Activated naive CD8-positive, alpha-beta T cell treated with anti-CD3 and anti-CD28 coated beads, Interleukin-2, amount 50 U/mL, for 24 hours (primary cell): ENCODE measurements around the gene RANBP10.

Experiments
- ATAC-seq: fragments of 150-1000 bp; cut with Tn5 transposase; one replicate; pipeline ENCODE4 v1.10.0; 2021
- DNase-seq: peaks from one replicate; pipeline ENCODE4 v3.0.0; 2021
- H3K27ac Mint-ChIP-seq: one replicate; pipeline ENCODE4 v1.8.0; 2021; ENCODE audit warnings: mild to moderate bottlenecking, mixed read lengths
- H3K27me3 Mint-ChIP-seq: one replicate; pipeline ENCODE4 v1.8.0; 2021; ENCODE audit warnings: mixed read lengths
- H3K36me3 Mint-ChIP-seq: one replicate; pipeline ENCODE4 v1.8.0; 2021; ENCODE audit warnings: low read depth, mixed read lengths
- H3K4me1 Mint-ChIP-seq: one replicate; pipeline ENCODE4 v1.8.0; 2021; ENCODE audit warnings: mixed read lengths
- H3K4me3 Mint-ChIP-seq: one replicate; pipeline ENCODE4 v1.8.0; 2021; ENCODE audit warnings: mild to moderate bottlenecking, moderate library complexity, mixed read lengths
- H3K9me3 Mint-ChIP-seq: one replicate; pipeline ENCODE4 v1.8.0; 2021; ENCODE audit warnings: mixed read lengths

RANBP10 gene

DNA sequence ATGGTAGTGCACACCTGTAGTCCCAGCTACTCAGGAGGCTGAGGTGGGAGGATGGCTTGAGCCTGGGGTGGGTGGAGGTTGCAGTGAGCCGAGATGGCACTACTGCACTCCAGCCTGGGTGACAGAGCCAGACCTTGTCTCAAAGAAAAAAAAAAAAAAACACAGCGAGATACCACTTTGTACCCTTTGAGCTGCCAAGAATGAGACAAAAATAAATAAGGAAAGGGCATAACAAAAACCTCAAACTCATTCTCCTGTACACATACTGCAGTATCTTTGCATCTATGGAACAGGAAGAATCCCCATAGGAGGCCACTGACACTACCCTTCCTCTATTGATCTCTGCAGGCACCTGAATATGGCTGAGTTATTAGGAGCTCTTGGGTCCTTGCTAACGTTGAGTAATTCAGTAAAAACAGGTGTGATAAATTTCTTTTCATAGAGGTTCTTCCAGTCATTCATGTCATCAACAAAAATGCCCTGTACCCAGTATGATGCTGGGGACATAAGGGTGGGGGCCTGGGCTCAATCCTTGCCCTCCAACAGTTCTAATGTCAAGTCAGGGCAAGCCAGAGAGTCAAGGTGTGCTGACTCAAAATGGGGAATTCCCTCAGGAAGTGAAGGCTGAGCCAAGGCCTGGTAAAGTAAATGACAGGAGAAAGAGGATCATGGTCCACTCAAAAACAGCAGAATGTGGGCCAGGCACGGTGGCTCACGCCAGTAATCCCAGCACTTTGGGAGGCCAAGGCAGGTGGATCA, 26.9 kb downstream of the RANBP10 start:
- H3K27me3 Mint-ChIP-seq = no peaks in the 10 kb centered on the region
- DNase-seq = no peak
- H3K9me3 Mint-ChIP-seq = no peaks in the 10 kb centered on the region
- no peak overlapping the region for H3K27ac Mint-ChIP-seq
- H3K36me3 Mint-ChIP-seq = peaks cover 14% of the 10 kb centered on the region
- ATAC-seq = no peak
- H3K4me1 Mint-ChIP-seq = peaks cover 26% of the 10 kb centered on the region
- no peak overlapping the region for H3K4me3 Mint-ChIP-seq

DNA sequence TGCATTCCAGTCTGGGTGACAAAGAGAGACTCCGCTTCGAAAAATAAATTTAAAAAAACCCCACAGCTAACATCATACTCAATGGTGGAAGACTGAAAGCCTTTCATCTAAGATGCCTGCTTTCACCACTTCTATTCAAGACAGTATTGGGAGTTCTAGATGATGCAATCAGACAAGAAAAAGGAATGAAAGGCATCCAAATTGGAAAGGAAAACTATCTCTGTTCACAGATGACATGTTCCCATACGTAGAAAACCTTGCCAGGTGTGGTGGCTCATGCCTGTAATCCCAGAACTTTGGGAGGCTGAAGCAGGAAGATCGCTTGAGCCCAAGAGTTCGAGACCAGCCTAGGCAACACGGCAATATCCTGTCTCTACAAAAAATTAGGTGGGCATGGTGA, 31.1 kb downstream of the RANBP10 start:
- no peak overlapping the region for H3K27ac Mint-ChIP-seq
- no peak overlapping the region for H3K4me3 Mint-ChIP-seq
- H3K4me1 Mint-ChIP-seq = peaks cover 12% of the 10 kb centered on the region
- no peak for ATAC-seq
- no peaks in the 10 kb centered on the region for H3K9me3 Mint-ChIP-seq
- no peaks in the 10 kb centered on the region for H3K27me3 Mint-ChIP-seq
- H3K36me3 Mint-ChIP-seq = peaks cover 20% of the 10 kb centered on the region
- DNase-seq = no peak

DNA sequence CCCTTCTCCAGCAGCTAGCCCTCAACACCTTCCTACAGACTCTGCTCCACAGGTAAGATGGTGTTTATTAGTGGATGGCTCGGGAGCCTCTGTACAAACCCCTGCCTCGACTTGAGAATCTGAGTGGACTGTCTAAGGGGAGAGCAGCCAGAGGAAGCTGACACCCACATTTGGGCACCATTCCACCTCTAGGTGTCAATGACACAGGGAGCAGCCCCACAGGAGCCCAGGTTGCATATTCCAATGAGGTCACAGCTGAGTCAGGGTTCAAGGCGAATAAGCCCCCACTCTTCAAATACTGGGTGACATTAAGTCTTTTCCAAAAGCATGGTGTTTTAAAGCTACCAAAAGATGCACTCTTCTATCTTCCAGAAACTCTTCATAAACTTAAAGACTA, 31.9 kb downstream of the RANBP10 start:
- ATAC-seq (no peak), DNase-seq (no peak)
- peaks cover 4% of the 10 kb centered on the region for H3K4me1 Mint-ChIP-seq
- H3K36me3 Mint-ChIP-seq = peaks cover 18% of the 10 kb centered on the region
- H3K4me3 Mint-ChIP-seq = no peak overlapping the region
- H3K27me3 Mint-ChIP-seq = no peaks in the 10 kb centered on the region
- H3K9me3 Mint-ChIP-seq = no peaks in the 10 kb centered on the region
- H3K27ac Mint-ChIP-seq = no peak overlapping the region

DNA sequence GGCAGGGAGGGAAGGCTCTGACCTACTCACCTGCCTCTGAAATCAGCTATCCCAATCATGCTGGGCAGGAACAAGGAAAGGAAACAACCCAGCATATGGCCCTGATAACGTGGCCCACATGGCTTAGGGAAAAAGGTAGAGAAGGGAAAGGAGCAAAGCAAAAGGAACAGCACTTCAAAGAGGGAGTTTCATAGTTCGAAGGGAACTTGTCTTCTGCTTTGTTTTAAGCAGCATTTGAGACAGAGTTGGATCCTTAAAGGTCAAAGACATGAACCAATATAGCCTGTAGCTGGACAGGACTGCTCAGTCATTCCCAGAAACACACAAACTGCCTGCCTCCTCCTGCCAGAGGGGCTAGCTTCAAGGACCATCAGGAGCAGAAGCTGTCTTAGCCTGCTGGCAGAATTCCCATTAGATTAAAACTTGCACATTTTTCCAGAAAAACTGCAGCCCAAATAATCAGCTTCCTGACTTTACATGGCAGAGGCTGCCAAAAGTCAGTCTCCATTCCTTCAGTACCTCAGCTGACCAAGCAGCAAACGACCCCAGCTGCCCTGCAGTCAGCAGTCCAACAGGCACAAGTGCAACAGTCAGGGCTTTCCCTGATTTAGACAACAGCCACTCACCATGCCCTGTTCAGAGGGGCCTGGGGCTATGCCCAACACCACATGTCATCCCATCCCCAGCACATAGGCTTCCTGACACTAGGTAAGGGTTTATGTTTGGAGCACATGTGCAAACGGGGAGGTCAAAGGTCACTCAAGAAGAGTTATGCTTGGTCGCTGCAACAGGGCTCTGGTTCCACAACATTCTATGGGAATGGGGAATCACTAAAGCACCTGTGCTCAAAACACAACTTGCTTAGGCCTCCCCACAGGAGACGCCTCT, 32.5 kb downstream of the RANBP10 start:
- no peak overlapping the region for H3K27ac Mint-ChIP-seq
- peaks cover 18% of the 10 kb centered on the region for H3K36me3 Mint-ChIP-seq
- H3K9me3 Mint-ChIP-seq = no peaks in the 10 kb centered on the region
- no peaks in the 10 kb centered on the region for H3K4me1 Mint-ChIP-seq
- no peaks in the 10 kb centered on the region for H3K27me3 Mint-ChIP-seq
- H3K4me3 Mint-ChIP-seq = no peak overlapping the region
- ATAC-seq = no peak
- DNase-seq = no peak

DNA sequence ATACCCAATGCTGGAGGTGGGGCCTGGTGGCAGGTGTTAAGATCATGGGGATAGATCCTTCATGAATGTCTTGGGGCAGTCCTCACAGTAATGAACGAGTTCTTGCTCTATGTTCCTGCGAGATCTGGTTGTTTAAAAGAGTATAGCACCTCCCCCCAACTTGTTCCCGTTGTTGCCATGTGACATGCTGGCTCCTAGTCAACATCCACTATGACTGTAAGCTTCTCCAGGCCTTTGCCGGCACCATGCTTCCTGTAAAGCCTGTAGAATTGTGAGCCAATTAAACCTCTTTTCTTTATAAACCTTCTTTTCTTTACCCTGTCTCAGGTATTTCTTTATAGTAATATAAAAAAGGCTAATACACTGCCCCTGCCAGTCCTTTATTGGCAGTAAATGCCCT, 33.3 kb downstream of the RANBP10 start:
- no peak overlapping the region for H3K4me3 Mint-ChIP-seq
- H3K27me3 Mint-ChIP-seq = no peaks in the 10 kb centered on the region
- no peaks in the 10 kb centered on the region for H3K9me3 Mint-ChIP-seq
- H3K36me3 Mint-ChIP-seq = peaks cover 15% of the 10 kb centered on the region
- no peak for DNase-seq
- H3K27ac Mint-ChIP-seq = no peak overlapping the region
- H3K4me1 Mint-ChIP-seq = no peaks in the 10 kb centered on the region
- ATAC-seq = no peak

DNA sequence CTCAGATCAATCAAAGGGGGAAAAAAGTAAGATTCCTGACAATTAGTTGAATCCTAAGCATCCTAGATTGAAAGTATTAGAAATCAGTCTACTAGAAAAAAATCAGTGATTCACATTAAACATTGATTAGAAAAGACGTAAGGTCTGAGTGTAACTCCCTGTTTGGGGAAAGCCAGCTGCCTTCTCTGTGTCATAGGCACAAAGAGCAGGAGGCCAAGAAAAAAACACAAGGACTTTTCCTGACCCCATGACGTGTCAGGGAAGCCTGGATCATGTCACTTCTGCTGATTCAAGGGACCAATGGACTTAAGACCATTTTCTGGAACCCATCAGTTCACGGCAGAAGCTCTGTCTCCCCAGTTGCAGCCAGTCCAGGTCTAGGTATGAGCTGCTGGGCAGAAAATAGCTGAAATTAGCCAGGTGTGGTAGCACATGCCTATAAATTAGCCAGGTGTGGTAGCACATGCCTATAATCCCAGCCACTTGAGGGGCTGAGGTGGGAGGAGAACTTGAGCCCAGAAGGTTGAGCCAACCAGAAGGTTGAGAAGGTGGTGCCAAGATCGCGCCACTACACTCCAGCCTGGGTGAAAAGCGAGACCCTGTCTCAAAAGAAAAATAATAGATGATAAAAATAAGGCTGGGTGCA, 35.9 kb downstream of the RANBP10 start:
- Mint-ChIP-seq H3K9me3 (no peaks in the 10 kb centered on the region), H3K4me3 (no peak overlapping the region)
- DNase-seq = no peak

GRCh38 chr16:67767953-67768352, 38.4 kb downstream of the RANBP10 start:
- no peaks in the 10 kb centered on the region for H3K4me1 Mint-ChIP-seq
- no peak overlapping the region for H3K4me3 Mint-ChIP-seq
- no peak for DNase-seq
- H3K27me3 Mint-ChIP-seq = no peaks in the 10 kb centered on the region
- peaks cover 22% of the 10 kb centered on the region for H3K36me3 Mint-ChIP-seq
- no peaks in the 10 kb centered on the region for H3K9me3 Mint-ChIP-seq
- ATAC-seq = no peak
- no peak overlapping the region for H3K27ac Mint-ChIP-seq

More for the DNA sequence above, 35.9 kb downstream of the RANBP10 start:
- Mint-ChIP-seq H3K4me1 (no peaks in the 10 kb centered on the region), H3K36me3 (peaks cover 23% of the 10 kb centered on the region), H3K27me3 (no peaks in the 10 kb centered on the region), H3K27ac (no peak overlapping the region)
- ATAC-seq = no peak

- Mint-ChIP-seq H3K36me3 (peaks cover 17% of the 10 kb centered on the region), H3K27me3 (no peaks in the 10 kb centered on the region), H3K4me3 (no peak overlapping the region), H3K9me3 (no peaks in the 10 kb centered on the region), H3K4me1 (peaks cover 5% of the 10 kb centered on the region), H3K27ac (no peak overlapping the region)
- DNase-seq (no peak), ATAC-seq (no peak)
Observed at GRCh38 chr16:67766291-67766690, 40.1 kb downstream of the RANBP10 start.

- Mint-ChIP-seq H3K4me3 (no peak overlapping the region), H3K9me3 (no peaks in the 10 kb centered on the region), H3K4me1 (peaks cover 12% of the 10 kb centered on the region), H3K27ac (no peak overlapping the region), H3K27me3 (no peaks in the 10 kb centered on the region), H3K36me3 (peaks cover 12% of the 10 kb centered on the region)
- ATAC-seq (no peak), DNase-seq (no peak)
Observed at GRCh38 chr16:67764158-67764667, 42.1 kb downstream of the RANBP10 start.

DNA sequence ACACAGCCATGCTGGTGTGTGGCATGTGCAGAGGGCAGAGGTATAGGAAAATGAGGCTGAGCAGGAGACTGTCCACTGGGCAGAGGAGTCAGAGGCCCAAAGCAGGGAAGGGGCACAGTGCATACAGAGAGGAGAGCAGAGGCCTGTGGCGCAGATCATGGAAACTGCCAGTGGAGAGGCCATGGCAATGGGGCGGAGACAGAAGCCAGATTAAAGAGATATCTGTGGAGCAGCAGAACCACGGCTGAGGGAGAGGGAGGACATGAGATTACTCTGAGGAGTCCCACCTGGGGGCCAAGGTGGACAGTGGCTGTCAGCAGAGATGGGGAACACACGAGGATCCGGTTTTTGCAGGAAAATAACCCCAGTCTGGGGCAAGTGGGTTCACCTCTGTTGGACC, 43.3 kb downstream of the RANBP10 start:
- H3K27ac Mint-ChIP-seq = no peak overlapping the region
- H3K4me1 Mint-ChIP-seq = peaks cover 12% of the 10 kb centered on the region
- ATAC-seq = no peak
- DNase-seq = no peak
- no peaks in the 10 kb centered on the region for H3K9me3 Mint-ChIP-seq
- H3K27me3 Mint-ChIP-seq = no peaks in the 10 kb centered on the region
- H3K4me3 Mint-ChIP-seq = no peak overlapping the region
- H3K36me3 Mint-ChIP-seq = peaks cover 12% of the 10 kb centered on the region

DNA sequence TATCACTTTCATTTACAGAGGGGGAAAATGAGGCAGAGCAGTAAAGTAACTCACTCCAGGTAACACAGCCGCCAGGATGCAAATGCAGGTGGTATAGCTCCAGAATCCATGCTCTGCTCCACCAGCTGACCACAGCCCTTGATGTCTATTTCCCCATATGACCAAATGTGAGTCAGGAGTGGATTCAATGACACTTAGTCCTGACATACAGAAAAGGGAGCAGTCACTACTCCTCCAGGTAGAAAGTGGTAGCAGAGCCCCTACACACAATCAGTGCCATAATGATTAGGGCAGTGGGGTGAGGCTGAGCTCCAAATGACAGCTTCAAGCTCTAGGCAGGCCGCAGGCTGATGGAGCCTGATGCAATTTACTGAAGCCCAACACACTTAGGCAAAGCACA, 44.0 kb downstream of the RANBP10 start:
- Mint-ChIP-seq H3K27ac (no peak overlapping the region), H3K27me3 (no peaks in the 10 kb centered on the region), H3K4me3 (no peak overlapping the region), H3K9me3 (no peaks in the 10 kb centered on the region), H3K36me3 (peaks cover 12% of the 10 kb centered on the region), H3K4me1 (peaks cover 12% of the 10 kb centered on the region)
- ATAC-seq (no peak), DNase-seq (no peak)

GRCh38 chr16:67761924-67762323, 44.4 kb downstream of the RANBP10 start:
- H3K36me3 Mint-ChIP-seq = peaks cover 12% of the 10 kb centered on the region
- DNase-seq (no peak), ATAC-seq (no peak)
- no peak overlapping the region for H3K27ac Mint-ChIP-seq
- H3K9me3 Mint-ChIP-seq = no peaks in the 10 kb centered on the region
- no peaks in the 10 kb centered on the region for H3K27me3 Mint-ChIP-seq
- H3K4me1 Mint-ChIP-seq = peaks cover 12% of the 10 kb centered on the region
- H3K4me3 Mint-ChIP-seq = no peak overlapping the region

DNA sequence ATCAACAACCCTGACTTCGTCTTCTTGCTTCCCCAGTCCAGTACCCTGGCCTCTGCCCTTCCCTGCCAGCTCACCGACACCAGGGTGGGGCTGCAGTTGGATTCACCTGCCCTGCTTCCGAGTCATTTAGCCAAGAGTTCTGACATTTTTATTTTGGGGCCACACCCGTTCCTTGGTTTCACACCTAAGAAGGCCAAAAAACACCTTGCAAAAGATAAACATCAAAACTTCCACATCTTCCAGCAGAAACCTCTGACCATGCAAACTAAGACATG, 45.5 kb downstream of the RANBP10 start:
- H3K9me3 Mint-ChIP-seq = no peaks in the 10 kb centered on the region
- DNase-seq = no peak
- no peak for ATAC-seq
- peaks cover 5% of the 10 kb centered on the region for H3K36me3 Mint-ChIP-seq
- no peaks in the 10 kb centered on the region for H3K27me3 Mint-ChIP-seq
- no peak overlapping the region for H3K27ac Mint-ChIP-seq
- H3K4me3 Mint-ChIP-seq = no peak overlapping the region
- peaks cover 12% of the 10 kb centered on the region for H3K4me1 Mint-ChIP-seq

DNA sequence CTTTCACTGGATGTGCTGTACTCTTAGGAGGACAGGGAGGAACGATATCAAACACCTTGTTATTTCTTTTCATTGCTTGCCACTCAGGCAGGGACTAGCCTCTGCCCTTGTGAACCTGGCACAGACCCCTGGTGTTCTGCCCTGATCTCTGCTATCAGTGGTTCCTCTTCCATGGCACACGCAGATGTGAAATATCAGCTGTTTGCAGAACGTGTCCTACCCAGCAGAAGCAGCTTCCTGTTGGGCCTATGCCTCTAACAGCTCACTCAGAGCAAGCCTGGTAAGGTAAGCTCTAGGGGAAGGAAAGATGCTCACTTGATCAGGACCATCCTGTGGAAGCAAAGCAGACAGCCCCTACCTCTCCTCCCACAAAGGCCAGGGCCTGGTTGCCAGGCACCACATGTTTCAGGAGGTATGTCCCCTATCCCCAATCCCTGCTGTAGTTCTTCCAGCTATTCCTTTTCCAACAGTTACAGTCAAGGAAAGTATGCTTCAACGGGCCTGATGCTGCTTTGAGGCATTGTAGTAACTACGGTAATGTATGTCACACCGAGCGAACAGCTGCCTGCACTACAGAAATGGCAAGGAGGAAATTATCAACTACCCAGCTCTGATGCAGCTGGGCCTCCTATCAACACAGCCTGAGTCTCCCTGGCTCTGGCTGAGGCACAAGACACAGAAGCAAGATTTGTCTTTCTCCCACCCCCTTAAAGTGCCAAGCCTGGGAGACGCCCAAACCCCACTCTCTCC, 46.0 kb downstream of the RANBP10 start:
- no peak for ATAC-seq
- H3K27ac Mint-ChIP-seq = no peak overlapping the region

More for the DNA sequence above, 46.0 kb downstream of the RANBP10 start:
- Mint-ChIP-seq H3K36me3 (peaks cover 4% of the 10 kb centered on the region), H3K4me3 (no peak overlapping the region), H3K9me3 (no peaks in the 10 kb centered on the region), H3K4me1 (peaks cover 12% of the 10 kb centered on the region), H3K27me3 (no peaks in the 10 kb centered on the region)
- no peak for DNase-seq
